Epidermal melanocyte (primary cell): ENCODE measurements around the gene FAM89B.

ENCODE experiments used
- DNase-seq: peaks from one replicate; pipeline ENCODE4 v3.0.0; 2011; ENCODE audit warnings: low spot score; ENCODE audit not compliant: insufficient read length

The FAM89B gene

DNA sequence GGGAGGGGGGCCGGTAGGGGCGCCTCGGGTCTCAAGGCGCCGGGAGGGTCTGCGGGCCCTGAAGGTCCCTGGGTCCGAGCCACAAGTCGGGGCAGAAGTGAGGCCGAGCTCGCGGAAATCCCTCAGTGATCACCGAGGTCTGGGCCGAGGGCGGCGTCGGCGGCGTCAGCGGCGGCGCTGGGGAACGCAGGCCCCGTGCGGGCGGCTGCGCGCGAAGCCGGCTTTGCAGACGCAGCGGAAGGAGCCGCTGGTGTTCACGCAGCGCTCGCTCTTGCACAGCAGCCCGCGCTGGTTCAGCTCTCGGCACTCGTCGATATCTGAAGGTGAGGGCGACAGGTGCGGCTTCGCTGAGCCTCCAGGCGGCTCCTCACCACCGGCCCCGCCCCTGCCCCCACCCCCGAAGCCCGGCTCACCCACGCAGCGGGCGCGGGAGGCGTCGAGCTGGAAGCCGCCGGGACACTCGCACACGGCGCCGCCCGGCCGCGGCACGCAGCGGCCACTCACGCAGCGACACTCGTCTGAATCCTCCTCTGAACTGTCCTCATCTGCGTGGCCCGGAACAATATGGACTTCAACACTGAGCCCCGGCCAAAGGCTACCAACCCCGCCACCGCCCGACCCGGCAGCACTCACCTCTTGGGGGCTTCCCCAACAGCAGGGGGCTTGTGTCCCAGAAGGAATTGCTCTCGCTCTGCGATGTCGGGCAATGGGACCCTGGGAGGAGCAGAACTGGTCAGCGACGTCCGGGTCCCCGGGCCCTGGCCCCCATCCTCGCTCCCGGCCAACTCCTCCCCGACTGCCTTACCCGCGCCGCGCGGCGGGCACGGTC, 33.2 kb upstream of the FAM89B start:
- no peak for DNase-seq

DNA sequence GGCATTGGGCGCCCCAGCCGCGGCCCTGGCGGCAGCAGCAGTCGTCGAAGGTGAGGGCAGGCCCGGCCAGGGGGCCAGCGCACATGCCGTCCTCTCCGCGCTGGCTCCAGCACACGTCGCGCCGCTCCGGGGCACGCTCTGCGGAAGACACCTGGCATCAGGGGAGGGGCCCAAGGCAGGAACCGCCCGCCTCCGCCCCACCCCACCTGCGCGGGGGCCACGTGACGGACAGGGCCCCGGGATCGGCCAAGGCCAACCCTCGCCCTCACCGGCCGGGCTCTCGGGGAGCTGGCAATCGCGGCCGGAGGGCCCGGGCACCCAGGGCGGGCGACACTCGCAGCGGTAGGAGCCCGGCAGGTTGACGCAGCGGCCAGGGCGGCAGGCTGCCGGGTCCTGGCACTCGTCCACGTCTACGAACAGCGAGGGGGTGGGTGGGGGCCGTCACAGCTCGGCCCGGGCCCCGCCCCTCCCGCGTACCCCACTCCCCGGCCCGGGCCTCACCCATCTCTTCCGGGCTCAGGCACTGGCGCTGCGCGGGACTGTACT, 32.5 kb upstream of the FAM89B start:
- peak; percentile 87 for DNase-seq

DNA sequence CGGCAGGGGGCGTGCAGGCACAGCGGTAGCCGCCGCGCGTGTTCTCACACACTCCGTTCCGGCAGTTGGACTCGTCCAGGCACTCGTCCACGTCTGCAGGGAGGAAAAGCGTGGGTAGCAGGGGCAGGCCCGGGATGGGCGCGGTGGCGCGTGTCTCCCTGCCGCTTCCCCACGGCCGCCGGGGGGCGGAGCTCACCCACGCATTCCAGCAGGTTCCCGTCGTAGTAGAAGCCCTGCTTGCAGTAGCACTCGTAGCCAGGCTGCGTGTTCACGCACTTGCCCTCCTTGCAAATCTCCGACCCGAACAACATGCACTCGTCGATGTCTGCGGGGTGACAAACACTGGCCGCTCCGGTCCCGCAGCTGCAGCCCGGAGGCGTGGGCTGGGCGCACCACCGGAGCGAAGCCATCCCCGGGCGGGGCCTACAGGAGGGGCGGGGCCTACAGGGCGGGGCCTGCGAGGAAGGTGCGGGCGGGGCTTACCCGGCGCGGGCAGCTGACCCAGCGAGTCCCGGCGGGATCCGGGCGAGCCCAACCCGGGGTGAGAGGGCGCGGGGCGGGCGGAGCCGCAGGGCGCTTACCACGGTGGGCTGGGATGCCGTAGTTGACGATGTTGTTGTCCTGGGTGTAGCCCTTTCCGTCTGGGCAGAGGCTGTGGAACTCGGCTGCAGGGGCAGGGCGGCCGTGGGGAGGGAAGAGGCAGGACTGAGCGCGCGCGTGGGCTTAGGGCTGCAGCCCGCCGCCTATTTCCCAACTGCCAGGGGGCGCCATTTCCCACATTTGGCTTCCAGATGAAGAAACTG, 31.8 kb upstream of the FAM89B start:
- DNase-seq, result peak; percentile 100

DNA sequence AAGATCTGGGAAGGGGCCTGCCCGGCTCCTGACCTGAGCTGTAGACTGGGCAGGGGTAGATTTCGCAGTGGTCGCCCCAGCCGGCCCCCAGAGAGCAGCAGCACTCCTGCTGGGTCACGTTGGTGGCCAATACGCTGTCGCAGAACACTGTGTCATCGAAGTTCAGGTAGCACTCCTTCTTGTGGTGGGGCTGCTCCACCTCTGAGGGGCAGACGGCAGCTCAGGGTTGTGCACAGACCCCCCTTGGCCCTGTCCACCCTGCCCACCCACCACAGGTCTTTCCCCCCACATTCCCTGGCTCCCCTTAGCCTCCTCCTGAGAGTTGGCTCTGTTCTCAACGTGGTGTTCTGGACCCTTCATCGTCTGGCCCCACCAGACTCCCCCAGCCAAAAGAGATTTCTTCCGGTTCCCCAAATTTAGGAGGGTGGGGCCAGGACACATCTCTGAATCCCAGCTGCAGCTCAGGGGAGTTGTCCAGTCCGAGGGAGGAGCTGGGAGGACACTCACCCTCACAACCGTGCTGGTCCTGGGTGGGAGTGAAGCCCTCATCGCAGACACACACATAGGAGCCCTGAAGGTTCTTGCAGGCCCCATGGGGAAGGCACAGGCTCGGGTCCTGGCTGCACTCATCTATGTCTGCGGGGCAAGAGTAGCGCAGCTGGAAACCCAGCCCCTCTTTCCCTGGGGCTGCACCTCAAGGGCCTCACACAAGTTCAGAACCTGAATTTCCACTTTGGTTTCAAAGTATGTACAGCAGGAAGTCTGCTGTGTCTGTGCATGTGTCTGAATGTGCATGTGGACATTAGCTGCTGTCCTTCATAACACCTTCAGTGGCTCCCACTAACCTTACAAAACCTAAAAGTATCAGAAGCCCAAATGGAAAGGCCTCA, 31.0 kb upstream of the FAM89B start:
- DNase-seq, result no peak

DNA sequence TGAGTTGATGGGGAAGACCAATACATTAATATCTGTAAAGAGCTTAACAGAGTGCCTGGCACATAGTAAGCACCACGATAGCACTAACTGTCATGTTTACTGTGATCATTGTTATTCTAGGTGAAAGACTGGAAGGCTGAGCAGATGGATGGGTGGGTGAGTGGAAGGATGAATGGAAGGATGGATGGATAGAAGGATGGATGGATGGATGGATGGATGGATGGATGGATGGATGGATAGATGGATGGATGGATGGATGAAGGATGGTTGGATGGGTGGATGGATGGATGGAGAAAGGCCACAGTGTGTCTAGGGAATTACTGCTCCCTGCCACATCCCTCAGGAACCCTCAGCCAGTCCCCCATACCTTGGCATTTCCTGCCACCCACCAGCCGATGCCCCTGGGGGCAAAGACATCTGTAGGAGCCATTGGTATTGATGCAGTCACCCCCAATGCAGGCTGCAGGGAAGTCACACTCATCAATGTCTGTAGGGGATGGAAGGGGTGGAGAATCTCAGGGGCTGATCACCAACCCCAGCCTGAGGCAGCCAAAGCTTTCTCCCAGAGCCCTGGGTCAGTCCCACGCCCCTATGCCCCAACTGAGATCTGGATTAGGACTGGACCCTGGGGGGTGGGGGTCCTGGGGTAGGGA, 29.5 kb upstream of the FAM89B start:
- peak; percentile 15 for DNase-seq

DNA sequence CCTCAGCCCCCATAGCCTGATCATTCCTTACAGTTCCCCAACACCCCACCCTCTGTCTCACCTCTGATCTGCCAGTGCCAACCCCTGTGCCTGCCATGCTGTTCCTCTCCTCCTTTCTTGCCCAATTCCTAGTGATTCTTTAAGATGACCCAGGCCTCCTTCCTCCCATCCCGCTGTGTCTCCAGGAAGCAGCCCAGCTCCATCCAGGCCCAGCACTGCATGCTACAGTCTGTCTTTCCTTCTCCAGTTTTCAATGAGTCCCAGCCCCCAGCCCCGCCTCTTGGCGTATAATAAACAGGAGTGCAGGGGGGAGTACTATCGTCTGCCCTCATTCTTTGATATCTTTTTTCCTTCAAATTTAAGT, 26.5 kb upstream of the FAM89B start:
- no peak for DNase-seq

DNA sequence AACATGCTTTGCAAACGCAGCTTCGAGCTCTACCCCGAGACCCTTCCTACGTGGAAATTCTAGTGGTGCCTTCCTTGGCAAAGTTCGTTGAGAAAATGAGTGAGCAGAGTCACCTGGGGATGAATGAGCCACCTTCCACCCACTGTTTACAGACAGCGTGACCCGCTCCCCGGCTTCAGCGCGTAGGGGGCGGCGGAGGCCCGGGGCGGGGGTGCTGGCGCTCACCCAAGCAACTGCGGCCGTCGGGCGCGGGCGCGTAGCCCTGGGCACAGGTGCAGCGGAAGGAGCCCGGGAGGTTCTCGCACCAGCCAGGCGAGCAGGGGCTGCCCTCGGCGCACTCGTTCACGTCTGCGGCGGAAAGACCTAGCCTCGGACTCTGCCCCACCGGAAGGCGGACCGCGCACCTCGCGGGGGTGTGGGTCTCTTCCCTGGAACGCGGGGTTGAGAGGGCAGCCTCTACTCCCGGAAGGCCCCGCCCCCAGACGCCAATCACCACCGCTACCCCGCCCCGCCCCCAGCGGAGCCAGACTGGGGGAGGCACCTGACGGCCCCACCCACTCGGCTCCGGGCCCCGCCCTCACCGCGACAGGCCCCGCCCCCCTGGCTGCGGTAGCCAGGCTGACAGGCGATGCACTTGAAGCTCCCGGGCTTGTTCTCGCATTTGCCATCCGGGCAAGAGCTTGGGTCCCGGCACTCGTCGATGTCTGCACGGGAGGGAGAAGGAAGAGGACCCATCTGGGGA, 25.9 kb upstream of the FAM89B start:
- peak; percentile 55 for DNase-seq

DNA sequence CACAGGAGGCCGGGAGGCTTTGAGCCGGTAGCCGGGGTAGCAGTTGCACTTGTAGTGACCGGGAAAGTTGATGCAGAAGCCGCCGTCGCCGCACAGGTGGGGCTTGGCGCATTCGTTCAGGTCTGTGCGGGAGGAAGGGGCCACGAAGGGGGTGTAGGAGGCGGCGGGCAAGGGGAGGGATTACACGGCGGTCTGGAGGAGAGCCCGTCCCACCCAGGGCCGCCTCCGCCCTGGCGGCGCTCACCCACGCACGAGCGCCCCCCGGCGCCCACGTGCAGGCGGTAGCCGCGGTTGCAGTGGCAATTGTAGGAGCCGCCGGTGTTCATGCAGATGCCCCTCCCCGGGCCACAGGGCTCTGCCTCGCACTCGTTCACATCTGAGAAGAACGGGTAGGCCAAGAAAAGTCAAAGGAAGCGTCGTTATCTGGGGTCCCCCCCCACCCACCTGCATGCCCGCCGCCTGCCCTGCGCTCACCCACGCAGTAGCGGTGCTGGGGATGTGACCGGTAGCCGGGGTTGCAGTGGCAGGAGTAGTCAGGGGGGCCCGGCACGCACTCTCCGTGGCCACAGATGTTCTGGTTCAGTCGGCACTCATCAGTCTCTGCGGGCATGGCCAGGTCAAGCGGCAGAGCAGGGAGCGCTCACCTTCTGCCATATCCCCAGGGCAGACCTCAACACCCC, 24.8 kb upstream of the FAM89B start:
- no peak for DNase-seq

DNA sequence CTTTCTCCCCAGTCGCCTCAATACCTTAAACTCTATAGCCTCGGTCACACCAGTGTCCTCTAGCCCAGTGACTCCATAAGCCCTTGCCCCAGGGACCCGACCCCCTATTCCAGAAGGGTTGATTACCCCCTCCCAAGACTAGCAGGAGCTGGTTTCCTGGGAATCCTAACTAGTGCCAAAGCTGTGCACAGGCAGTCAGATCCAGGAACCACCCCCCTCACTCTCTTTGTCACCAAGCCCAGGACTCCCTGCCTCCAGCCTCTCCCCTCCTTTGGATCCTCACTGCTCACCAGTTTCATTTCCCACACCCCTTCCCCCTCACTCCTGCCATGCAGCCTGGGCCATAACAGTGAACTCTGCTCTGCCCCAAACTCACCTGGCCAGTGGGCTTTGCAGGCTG, 23.9 kb upstream of the FAM89B start:
- no peak for DNase-seq

DNA sequence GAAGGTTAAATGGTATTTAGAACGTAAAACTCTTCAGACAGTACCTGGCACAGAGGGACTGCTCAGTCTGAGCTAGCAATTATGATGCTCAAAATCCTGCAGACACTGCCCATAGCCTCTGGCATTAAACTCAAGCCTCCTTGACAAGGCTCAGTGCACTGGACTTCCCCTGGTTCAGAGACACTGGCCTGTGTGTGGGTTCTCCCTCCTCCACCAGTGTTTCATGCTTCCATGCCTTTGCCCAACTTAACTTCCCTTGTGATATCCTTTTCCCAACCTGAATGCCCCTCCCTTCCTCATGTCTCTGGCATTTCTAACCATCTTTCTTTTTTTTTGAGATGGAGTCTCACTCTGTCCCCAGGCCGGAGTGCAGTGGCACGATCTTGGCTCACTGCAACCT, 23.2 kb upstream of the FAM89B start:
- DNase-seq, result no peak

DNA sequence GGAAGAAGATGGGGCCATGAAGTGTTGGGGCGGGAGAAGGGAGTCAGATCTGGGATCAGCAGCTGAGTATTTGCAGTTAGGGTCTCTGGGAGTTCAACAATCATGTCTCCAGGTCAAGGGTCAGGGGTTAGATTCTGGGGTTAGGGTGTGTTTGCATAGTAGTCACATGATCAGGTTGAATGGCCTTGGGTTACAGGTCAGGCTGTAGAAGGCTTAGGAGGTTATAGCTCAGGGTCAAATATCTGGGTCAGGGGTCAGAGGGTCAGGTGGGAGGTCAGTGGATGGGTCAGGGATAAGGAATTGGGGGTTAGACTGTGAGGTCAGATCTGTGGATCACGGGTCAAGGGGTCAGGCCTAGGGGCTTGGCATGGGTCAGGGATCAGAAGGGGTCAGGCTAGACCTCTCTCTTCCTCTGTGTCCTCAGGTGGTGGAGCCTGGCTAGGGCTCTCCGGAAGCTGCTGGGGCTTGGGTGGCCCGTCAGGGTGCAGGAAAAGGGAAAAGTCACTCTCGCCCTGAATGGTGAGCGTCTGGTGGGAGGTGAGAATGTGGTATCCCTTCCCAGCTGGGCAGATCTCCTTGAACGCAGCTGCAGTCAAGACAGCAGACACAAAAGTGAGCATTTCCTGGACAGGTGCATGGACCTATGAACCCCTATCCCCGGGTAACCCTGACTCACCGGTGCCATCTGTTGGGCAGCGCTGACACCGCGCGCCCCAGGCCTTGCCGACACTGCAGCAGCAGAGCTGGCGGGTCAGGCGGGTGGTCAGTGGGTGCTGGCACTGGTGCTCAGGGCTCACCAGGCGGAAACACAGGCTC, 20.6 kb upstream of the FAM89B start:
- DNase-seq, result no peak

DNA sequence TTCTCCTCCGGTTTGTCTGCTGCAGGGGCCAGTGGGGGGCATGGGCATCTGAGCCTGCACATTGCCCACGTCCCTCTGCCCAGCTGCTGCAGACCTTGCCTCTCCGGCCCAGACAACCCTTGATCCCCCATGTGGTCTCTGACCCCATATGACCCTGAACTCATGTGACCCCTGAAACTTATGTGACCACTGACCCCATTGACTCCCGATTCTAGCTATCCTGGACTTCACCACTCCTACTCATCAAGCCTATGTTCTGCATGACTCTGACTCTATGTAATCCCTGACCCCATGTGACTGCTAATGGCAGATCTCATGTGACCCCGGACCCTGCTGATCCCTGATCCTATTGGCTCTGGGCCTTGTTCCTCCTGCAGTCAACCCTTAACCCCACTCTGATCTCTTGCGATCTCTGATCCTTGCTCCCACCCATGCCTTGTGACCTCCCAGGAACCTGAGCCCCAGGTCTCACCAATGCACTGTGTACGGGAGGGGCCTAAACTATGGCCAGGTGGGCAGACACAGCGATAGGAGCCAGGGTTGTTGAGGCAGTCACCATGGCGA, 19.9 kb upstream of the FAM89B start:
- no peak for DNase-seq

DNA sequence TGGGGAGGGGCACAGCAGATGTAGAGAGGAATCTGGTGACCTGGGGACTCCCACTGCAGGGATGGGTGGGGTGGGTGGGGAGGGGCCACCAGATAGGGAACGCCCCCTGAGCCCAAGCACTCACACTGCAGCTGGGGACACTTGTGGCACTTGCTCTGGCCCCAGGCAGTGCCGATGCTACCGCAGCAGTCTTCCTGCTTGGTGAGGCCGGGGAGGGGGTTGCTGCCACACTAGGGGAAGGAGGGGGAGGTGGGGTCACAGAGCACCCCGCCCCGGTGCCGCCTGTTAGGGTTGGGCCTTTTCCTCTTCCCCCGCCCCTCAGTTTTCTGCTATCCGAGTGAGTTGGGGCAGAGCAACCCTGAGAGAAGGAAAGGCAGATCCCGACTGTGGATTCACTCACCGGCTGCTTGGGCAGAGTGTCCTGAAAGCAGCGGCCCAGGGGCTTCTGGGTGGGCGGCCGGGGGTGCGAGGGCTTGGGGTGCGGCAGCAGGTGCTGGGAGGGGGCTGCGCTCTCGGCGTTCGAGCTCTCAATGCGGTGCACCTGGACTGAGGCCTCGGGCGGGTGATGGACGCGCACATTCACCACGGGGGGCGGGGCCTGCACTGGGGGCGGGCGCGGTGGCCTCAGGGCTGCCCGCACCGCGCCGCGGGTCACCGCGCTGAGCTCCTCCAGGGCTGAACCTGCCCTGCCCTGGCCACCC, 18.9 kb upstream of the FAM89B start:
- DNase-seq, result no peak

DNA sequence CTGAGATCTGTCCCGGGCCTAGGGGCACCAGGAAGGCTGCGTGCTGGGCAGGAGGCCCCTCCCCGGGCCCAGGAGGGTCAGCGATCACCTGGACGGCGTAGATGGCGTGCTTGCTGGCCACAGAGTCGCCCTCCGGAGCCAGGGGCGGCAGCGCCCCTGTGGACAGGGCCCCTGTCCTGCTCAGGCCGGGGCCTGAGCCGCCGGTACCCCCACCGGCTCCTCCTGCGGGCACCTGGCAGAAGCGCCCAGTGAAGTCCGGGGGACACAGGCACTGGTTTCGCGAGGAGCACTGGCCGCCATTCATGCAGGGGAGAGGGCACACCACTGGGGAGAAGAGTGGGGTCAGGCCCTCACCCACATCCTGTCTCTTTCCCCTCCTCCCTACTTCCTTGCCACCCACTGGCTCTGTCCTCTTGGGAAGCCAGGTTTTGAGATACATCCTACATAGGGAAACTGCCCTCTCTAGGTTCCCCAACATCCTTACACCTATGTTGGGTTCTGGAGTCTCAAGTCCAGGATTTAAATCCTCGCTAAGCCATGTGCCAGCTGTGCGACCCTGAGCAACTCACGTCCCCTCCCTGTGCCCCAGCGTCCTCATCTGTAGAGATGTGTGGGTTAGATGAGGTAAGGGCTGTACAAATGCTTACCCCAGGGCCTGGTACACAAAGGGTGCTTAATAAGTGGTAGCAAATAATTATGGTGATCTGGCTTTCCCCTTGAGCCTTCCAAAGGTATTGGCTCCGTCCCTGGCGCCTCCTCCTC, 18.1 kb upstream of the FAM89B start:
- DNase-seq, result no peak

DNA sequence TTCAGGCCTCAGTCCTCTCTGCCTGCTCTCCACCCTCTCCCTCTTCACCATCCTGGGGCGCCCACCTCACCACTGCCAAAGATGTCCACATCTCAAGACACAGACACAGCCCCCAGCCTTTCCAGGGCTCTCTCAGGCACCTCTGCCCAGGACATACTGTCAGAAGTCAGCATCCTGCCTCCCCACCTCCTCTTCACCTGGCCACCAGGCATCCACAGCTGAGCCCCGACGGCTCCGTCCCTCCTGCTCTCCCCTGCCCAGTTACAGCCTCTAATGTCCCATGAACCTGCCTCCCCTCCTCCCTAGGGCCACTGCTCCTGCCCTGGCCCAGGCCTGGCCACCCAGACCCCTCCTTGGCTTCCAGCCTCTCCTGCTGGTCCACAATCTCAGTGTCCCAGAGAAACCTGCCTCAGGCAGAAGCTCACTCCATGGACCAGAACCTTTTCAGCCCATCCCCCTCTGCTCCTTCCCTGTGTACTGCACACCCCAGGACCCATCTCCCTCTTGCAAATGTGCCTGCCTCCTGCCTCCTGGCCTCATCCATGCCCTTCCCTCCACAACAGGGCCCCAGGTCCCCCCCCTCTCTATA, 17.4 kb upstream of the FAM89B start:
- no peak for DNase-seq

DNA sequence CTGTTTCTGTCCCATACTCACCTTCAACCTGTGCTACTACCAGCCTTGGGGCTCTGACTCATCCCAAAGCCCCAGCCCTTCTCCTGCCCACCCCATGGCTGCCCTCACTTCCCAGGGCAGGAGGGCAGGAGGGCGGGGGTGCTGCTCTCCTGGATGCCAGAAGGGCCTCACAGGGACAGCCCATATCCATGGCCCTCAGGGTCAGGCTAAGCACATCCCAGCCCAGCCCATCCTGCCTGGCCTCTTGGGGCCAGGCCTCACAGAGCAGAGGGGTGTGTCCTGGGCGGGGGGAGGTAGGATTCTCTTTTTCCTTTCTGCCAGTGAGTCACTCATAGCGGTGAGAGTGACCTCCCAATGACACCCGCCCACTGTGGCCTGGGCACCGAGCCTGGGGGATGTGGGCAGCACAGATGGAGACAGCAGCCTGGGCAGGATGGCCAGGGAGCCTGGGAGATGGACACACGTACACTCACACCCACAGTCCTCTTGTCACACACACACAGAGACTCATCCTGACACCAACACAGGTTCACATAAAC, 16.6 kb upstream of the FAM89B start:
- DNase-seq, result no peak
